ENCODE data around the gene MYO10.

GRCh38 chr5:16768184-16768583, 167.9 kb downstream of the MYO10 start:
- TF ChIP-seq, protein P1, sequence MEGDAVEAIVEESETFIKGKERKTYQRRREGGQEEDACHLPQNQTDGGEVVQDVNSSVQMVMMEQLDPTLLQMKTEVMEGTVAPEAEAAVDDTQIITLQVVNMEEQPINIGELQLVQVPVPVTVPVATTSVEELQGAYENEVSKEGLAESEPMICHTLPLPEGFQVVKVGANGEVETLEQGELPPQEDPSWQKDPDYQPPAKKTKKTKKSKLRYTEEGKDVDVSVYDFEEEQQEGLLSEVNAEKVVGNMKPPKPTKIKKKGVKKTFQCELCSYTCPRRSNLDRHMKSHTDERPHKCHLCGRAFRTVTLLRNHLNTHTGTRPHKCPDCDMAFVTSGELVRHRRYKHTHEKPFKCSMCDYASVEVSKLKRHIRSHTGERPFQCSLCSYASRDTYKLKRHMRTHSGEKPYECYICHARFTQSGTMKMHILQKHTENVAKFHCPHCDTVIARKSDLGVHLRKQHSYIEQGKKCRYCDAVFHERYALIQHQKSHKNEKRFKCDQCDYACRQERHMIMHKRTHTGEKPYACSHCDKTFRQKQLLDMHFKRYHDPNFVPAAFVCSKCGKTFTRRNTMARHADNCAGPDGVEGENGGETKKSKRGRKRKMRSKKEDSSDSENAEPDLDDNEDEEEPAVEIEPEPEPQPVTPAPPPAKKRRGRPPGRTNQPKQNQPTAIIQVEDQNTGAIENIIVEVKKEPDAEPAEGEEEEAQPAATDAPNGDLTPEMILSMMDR (conservative IDR thresholded peaks at IDR 0.05; ENCODE audit: low read depth in 2 of 2), result no peak
- TF ChIP-seq ZNF331 (CRISPR knock-in tag; IDR thresholded peaks at IDR 0.05; ENCODE audit: low read depth) (no peak), CREB1 (CRISPR knock-in tag; IDR thresholded peaks at IDR 0.05; ENCODE audit: low read depth) (no peak), POLR2AphosphoS5 (IDR thresholded peaks at IDR 0.05; ENCODE audit: low read depth) (no peak)
- TF ChIP-seq, protein P2, sequence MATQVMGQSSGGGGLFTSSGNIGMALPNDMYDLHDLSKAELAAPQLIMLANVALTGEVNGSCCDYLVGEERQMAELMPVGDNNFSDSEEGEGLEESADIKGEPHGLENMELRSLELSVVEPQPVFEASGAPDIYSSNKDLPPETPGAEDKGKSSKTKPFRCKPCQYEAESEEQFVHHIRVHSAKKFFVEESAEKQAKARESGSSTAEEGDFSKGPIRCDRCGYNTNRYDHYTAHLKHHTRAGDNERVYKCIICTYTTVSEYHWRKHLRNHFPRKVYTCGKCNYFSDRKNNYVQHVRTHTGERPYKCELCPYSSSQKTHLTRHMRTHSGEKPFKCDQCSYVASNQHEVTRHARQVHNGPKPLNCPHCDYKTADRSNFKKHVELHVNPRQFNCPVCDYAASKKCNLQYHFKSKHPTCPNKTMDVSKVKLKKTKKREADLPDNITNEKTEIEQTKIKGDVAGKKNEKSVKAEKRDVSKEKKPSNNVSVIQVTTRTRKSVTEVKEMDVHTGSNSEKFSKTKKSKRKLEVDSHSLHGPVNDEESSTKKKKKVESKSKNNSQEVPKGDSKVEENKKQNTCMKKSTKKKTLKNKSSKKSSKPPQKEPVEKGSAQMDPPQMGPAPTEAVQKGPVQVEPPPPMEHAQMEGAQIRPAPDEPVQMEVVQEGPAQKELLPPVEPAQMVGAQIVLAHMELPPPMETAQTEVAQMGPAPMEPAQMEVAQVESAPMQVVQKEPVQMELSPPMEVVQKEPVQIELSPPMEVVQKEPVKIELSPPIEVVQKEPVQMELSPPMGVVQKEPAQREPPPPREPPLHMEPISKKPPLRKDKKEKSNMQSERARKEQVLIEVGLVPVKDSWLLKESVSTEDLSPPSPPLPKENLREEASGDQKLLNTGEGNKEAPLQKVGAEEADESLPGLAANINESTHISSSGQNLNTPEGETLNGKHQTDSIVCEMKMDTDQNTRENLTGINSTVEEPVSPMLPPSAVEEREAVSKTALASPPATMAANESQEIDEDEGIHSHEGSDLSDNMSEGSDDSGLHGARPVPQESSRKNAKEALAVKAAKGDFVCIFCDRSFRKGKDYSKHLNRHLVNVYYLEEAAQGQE (IDR thresholded peaks at IDR 0.05; ENCODE audit: unreplicated experiment), result no peak

Measured in GM23338 (cell line).